NCI-H2107 treated with DMSO at 0.1 percent for 48 hours (cell line): Measurements from ENCODE around the gene NDUFB10.
"Not testable (repeated sequence)": the region's sequence is repeated elsewhere in the genome, so short reads cannot be mapped to it uniquely, and the experiment has no call there.

Experiments
- DNase-seq: peaks from one replicate; lab custom pipeline; 2025; ENCODE audit not compliant: unreplicated experiment; lab: John Stamatoyannopoulos, UW

Gene NDUFB10

DNA sequence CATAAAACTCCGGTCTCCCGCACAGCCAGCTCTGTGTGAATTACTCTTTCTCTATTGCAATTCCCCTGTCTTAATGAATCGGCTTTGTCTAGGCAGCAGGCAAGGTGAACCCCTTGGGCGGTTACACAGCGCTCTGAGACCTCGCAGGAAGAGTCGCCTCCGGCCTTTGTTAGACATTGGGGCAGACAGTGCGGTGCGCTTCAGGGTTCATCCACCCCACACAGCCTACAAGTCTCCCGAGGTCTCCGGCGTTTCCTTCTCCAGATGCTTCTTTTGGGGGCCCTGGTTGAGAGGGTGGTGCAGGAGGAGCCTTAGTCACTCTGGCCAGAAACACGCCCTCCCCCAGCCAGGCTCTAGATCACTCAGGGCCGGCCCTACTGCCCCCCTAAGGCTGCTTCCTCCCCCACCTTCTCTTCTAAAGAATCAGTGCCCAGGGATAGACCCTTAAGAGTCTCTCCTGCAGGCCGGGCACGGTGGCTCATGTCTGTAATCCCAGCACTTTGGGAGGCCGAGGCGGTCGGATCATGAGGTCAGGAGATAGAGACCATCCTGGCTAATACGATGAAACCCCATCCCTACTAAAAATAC, 14.6 kb upstream of the NDUFB10 start:
- DNase-seq = no peak

DNA sequence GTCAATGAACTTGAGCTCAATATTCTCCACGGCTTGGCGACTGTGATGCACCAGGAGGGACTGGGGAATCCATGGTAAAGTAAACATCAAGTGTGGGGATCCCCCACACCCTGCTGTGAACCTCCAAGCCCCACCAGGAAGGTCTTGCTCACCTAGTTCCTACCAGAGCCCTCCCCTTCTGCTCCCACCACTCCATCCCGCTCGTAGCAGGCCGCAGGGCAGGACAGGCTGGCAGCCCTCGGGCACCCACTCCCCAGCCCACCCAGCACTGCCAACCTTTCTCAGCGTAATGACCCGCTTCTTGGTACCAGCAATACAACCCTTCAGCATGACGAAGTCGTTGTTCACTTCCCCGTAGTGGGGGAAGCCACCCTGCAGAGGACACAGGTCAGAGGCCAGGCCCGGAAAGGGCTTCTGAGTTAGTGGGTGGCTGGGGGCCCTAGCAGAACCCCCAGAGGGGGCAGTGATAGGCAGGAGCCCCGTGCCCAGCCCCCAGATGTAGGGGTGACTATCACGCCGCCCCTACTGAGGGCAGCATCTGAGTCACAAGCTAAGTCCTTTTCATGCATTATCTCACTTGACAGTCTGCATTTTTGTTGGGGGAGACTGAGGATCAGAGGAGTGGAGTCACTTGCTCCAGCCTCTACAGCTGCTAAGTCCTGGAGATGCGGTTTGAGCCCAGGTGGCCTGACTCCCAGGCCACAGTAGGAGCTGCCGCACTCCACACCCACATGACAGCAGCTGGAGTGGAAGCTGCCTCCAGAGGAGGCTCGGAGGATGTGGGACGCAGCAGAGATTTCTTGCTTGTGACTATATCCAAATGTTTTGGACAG, 13.6 kb upstream of the NDUFB10 start:
- no peak for DNase-seq

DNA sequence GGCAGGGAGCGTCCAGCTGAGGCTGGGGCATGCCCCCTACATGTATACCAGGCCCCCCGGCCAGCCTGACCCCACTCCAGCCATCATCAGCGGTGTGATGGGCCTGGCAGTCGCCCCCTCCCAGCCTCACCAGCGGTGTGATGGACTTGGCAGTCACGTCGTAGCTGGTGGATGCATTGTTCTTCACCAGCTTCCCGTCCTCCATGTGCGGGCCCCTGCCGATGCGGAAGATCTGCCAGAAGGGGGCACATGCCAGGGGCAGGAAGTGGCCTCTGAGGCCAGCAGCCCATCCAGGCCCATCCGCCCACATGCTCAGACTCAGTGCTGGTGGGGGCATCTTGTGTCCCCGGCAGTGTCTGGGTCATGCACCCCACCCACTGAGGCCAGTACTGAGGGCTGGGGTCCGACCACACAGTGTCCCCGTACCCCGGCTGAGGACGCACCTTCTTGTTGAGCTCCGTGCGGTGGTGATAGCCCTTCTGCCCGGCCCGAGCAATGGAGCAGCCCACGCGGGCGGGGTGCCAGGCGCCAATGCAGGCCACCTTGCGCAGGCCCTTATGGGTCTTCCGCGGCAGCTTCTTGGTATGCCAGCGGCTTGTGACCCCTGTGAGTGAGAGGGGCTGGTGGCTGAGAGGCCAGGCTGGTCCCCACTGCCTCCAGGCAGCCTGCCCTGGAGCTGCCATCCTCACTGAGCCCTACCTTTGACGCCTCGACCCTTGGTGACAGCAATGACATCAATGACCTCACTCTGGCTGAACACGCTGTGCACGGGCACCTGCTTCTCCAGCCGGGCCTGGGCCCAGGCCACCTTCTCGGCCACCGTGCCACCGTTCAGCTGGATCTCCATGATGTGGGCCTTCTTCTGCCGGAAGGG, 12.6 kb upstream of the NDUFB10 start:
- DNase-seq = no peak

DNA sequence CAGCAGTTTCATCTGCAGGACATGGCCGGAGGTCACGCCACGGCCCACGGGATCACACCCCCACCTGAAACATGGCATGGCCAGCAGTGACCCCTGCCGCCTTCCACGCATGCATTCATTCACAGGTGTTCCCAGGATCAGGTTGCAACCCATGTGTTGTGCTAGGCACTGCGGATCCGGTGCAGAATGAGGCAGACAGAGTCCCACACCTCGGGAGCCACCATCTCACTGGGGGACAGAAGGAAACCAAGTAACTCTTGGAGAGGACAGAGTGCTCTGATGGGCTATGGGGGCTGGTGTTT, 12.0 kb upstream of the NDUFB10 start:
- DNase-seq = no peak

DNA sequence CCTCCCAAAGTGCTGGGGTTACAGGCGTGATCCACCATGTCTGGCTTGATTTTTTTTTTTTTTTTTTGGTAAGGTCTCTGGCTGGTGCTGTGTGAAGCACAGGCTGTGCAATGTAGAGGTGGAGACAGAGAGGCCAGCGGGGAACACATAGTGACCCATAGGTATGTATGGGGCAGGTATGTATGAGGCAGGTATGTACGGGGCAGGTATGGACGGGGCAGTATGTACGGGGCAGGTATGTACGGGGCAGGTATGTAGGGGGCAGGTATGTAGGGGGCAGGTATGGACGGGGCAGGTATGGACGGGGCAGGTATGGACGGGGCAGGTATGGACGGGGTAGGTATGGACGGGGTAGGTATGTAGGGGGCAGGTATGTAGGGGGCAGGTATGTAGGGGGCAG, 9.8 kb upstream of the NDUFB10 start:
- DNase-seq = no peak

DNA sequence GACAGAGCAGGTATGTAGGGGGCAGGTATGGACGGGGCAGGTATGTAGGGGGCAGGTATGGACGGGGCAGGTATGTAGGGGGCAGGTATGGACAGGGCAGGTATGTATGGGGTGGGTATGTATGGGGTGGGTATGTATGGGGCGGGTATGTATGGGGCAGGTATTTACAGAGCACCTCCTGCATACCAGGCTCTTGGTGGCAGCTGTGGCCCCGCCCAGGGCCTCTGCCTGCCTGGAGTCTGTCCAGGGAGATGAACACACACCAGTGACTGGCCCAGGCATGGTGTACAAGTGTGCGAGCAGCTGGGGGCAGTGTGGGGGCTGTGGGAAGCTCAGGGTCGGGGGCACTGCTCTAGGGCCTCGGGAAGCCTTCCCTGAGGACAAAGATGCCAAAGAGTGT, 9.3 kb upstream of the NDUFB10 start:
- DNase-seq = no peak

DNA sequence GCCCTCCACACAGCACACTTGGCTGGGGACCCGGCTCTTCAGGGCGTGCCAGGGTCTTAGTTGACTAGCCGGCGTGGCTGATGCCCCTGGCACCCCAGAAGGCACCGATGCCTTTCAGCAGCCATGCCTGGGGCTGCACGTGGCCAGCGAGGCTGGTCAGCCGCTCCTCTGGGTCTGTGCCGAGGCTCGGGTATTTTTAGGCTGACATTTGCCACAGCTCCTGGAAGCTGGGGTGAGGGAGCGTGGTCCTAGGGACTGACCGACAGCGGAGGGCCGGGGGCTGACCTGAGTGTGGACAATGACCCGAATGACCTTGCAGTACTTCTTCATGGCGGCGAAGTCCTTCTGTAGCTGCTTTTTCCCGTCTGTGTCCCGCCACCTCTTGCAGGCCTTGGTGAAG, 8.8 kb upstream of the NDUFB10 start:
- DNase-seq = no peak

DNA sequence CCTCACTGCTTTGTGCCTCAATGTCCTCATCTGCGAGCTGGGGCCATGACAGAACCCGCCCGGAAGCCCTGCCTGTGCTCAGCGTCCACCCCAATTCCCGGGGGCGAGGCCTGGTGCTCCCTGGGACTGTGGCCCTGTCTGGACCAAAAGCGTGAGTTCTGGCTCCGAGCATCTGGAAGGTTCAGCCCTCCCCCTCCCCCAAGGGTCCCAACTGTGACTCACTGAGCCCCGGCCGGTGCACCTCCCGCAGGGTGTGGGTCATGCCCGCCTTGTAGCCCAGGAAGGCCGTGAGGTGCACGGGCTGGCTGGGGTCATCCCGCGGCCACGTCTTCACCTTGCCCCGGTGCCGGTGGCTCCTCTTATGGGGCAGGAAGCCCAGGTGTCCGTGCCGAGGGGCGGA, 5.6 kb upstream of the NDUFB10 start:
- DNase-seq = no peak

DNA sequence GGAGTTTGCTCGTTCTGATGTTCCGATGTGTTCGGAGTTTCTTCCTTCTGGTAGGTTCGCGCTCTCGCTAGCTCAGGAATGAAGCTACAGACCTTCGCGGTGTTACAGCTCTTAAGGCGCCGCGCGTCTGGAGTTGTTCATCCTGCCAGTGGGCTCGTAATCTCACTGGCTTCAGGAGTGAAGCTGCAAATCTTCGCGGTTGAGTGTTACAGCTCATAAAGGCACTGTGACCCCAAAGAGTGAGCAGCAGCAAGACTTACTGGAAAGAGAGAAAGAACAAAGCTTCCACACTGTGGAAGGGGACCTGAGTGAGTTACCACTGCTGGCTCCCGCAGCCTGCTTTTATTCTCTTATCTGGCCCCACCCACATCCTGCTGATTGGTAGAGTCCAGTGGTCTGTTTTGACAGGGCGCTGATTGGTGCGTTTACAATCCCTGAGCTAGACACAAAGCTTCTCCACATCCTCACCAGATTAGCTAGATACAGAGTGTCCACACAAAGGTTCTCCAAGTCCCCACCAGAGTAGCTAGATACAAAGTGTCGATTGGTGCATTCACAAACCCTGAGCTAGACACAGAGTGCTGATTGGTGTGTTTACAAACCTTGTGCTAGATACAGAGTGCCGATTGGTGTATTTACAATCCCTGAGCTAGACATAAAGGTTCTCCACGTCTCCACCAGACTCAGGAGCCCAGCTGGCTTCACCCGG, 1.8 kb upstream of the NDUFB10 start:
- DNase-seq = not testable (repeated sequence)

DNA sequence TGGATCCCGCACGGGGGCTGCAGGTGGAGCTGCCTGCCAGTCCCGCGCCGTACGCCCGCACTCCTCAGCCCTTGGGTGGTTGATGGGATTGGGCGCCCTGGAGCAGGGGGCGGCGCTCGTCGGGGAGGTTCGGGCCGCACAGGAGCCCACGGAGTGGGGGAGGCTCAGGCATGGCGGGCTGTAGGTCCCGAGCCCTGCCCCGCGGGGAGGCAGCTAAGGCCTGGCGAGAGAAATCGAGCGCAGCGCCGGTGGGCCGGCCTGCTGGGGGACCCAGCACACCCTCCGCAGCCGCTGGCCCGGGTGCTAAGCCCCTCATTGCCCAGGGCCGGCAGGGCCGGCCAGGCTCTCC, 1.2 kb upstream of the NDUFB10 start:
- DNase-seq = not testable (repeated sequence)

DNA sequence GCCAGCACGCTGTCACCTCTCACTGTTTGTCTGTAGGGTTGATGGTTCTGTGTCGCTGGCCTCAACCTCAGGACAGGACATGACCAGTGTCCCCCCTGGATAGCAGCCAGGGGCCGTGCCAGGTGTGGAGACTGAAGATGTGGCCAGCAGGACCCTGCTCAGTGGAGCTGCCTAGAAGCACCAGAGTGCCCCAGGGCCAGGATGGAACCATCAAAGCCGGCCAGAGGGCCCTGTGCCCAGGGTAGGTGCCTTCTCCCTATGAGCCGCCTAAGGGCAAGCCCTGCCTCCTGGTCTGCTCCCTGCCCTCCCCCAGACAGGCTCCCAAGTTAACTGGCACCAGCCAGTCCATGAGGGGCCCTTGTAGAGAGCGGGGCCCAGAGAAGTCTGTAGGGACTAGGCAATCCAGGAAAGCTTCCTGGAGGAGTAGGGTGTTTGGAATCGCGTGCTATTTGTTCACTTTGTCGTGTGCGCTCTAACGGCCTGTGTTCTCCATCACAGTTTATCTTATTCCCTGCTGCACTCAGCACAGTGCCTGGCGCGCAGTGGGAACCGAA, 546 bp upstream of the NDUFB10 start:
- no peak for DNase-seq

DNA sequence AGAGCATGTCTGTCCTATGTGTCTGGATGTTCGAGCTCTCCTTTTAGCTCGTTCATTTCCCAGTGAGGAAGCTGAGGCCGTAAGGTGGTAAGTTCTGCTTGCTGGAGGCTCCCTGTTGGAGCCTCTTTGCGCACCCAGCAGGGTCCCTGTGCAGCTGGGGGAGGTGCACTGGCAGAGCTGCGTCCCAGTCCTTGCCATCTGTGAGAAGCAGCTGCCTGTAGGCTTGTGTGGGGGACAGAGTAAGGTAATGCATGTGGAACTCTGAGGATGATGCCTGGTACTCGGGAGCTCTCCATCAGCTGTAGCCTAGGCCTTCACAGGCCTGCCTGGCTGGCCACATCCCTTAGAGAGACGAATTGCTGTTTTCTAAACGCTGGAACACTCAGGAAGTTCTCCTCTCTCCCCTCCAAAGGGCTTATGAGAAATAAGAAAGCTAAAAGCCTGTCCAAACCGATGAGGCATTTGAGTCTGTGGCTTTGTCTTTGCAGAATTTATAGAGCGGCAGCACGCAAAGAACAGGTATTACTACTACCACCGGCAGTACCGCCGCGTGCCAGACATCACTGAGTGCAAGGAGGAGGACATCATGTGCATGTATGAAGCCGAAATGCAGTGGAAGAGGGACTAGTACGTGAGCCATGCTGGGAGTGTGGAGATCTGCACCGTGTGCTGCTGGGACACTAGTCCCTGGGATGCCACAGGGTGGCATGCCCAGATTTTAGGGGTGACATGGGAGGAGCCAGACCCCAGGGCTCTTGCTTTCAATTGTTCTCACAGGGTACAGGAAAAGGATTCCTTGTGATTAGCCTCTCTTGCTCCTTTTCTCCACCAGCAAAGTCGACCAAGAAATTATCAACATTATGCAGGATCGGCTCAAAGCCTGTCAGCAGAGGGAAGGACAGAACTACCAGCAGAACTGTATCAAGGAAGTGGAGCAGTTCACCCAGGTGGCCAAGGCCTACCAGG, 1.6 kb downstream of the NDUFB10 start:
- DNase-seq = peak; percentile 72

DNA sequence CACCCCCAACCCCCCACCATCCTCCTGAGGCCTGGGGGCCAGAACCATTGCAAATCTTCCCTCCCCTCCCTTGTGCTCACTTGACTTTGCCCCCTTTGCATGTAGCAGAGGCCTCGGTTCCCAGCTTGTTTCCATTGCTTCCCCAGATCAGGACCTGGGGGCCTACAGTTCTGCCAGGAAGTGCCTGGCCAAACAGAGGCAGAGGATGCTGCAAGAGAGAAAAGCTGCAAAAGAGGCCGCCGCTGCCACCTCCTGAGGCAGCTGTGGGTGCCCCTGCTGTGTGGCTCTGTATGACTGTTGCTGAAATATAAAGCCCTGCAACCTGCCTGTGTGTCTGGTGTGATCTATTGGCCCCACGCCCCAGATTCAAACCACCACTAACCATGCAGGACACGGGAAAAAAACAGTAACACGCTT, 2.3 kb downstream of the NDUFB10 start:
- DNase-seq = no peak

DNA sequence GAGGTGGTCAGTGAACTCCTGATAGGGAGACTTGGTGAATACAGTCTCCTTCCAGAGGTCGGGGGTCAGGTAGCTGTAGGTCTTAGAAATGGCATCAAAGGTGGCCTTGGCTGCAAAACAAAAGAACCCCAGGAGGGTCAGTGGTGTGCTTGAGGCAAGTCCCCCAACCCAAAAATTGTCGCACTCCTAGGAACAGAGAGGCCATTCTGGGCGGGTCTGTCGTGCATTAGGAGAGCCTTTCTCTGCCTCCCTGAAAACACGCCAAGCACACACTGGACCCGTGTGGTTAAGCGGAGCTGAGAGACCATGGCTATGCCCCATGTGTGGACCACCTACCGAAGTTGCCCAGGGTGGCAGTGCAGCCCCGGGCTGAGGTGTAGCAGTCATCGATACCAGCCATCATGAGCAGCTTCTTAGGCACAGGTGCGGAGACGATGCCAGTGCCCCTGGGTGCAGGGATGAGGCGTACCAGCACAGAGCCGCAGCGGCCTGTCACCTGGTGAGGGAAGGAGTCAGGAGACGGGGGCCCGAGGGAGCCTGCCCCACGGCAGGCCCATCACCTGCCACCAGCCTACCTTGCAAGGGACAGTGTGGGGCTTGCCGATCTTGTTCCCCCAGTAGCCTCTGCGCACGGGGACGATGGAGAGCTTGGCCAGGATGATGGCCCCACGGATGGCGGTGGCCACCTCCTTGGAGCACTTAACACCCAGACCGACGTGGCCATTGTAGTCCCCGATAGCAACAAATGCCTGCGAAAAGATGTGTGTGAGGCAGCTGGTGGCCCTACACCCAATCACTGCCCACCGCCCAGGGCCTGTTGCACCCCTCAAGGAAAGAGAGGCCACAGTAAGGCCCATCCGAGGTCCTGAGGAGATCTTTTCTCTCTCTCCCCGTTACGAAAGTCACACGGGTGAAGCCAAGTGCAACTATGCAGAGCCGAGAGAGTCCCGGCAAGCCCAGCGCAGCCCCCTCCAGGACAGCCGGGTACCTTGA, 3.1 kb downstream of the NDUFB10 start:
- DNase-seq = not testable (repeated sequence)

DNA sequence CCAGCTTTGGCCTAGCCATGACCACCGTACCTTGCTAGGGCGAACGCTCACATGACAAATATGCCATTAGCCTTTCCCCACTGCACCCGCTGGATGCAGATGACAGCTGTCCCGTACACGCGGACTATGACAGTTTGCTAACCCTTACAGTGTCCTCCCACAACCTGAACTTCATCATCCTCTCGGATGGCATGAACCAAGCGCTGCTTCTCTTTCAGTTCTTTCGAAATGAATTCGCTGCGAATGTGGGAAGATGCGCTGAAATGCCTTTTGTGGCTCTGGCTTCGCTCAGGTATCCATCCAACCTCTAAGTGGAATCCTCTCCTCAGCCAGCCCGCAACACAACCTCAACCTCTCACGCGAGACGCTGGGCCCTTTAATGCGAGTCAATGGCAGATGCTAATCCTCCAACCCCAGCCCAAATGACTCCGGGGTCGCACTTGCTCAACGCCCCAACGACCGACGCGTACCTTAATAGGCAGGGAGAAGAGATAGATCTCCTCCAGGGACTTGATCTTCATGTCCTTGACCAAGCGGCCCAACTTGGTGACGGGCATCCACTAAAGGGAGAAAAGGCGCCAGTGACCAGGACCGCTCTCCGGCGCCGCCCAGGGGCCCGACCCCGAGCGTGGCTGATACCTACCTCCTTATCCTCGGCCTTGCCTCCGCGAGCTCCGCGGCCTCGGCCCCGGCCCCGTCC, 4.6 kb downstream of the NDUFB10 start:
- DNase-seq = no peak

DNA sequence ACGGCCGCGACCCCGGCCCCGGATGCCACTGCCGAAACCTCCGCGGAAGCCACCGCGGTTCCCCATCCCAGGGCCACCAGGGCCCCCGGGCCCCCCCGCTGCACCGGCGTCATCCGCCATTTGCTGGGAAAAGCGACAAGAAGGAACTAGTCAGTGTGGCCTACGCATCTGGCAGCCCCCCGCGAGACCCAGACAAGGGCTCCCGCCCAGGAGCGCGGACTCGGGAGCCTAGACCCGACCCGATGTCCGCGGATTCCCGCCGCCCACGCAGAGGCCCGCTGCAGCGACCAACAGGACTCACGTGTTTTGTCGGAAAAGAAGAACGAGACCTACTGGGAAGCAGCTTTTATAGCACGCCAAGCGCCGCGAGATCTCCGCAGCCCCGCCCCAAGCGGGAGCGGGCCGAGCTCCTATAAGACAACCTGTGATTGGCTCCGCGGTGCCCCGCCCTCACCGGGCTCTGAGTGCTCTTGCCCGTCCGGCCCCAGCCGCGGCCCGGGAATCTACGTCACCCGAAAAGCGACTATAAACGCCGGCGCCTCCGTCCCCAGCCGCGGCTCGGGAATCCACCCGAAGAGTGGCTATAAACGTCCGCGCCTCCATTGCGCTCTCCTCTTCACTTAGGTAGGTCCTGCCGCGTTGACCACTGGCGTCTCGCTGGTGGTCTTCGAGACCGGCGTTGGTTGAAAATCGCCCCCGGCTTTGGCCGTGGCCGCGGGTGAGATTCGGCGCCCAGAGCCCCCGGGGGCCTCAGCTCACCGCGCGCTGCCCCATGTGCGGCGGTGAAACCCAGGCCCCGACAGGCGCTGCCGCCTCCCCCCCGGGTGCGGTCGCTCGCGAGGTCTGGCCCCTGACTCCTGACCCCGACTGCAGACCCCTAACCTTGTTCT, 5.4 kb downstream of the NDUFB10 start, which contains the start of gene RPS2:
RPS2 (minus strand) TSS at position 321 of the 890 bp plus-strand sequence; CDS start at position 120, 201 bp downstream.
- DNase-seq = peak; percentile 95

DNA sequence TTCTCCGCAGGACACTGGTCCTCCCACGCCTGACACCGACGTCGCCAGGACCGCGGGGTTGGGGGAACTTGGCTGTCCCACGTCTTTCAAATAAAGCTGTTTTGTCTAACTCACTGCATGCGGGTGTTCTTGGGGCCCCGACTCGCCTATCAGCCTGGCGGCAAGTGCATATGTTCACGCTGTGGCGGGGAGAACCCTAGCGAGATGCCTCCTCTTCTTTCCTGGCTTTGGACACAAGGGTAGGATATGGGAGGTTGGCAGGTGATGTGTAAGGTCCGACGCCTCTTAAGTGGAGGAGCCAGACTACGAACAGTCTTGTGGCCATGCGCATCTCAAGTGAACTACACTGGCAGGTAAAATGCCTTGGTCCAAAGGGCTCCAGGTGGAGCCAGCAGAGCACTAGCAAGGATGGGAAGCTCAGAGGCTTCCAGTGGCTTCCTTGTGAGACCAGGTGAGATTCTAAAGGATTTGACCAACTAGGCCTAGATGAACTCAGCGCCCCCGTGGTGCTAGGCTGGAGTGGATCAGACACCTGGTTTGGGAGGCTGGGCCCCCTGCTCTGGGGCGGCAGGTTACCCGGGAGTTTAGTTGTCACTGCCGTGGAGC, 6.2 kb downstream of the NDUFB10 start:
- no peak for DNase-seq
